Cortex of kidney (tissue), 1 donor: Measurements from ENCODE around the gene CACNA1I.

ENCODE experiments used
- DNase-seq: peaks from one replicate; lab custom pipeline; 2025; lab: John Stamatoyannopoulos, UW

Gene CACNA1I

GRCh38 chr22:39568278-39568981 is 2.1 kb upstream of the CACNA1I start:
- DNase-seq, result no peak

- DNase-seq, result no peak
These were observed 1.5 kb upstream of the CACNA1I start for GRCh38 chr22:39569066-39569465.

GRCh38 chr22:39570226-39570625 is 327 bp upstream of the CACNA1I start:
- no peak for DNase-seq

- no peak for DNase-seq
These were observed 985 bp downstream of the CACNA1I start for GRCh38 chr22:39571538-39571937.

GRCh38 chr22:39574779-39575551 is 4.4 kb downstream of the CACNA1I start:
- DNase-seq, result no peak

GRCh38 chr22:39575552-39575825 is 4.9 kb downstream of the CACNA1I start:
- no peak for DNase-seq

GRCh38 chr22:39576027-39576426 is 5.5 kb downstream of the CACNA1I start:
- no peak for DNase-seq

GRCh38 chr22:39577366-39577765 is 6.8 kb downstream of the CACNA1I start:
- no peak for DNase-seq

GRCh38 chr22:39577900-39578299 is 7.3 kb downstream of the CACNA1I start:
- no peak for DNase-seq

- DNase-seq, result no peak
These were observed 9.5 kb downstream of the CACNA1I start for GRCh38 chr22:39580006-39580441.

- DNase-seq, result no peak
These were observed 10.2 kb downstream of the CACNA1I start for GRCh38 chr22:39580795-39581194.

- DNase-seq, result no peak
These were observed 10.8 kb downstream of the CACNA1I start for GRCh38 chr22:39581303-39581702.

- no peak for DNase-seq
These were observed 12.6 kb downstream of the CACNA1I start for GRCh38 chr22:39583066-39583667.

GRCh38 chr22:39589875-39590274 is 19.3 kb downstream of the CACNA1I start:
- no peak for DNase-seq

- DNase-seq, result no peak
These were observed 21.8 kb downstream of the CACNA1I start for GRCh38 chr22:39592081-39593065.

GRCh38 chr22:39593066-39593930 is 22.7 kb downstream of the CACNA1I start:
- DNase-seq, result no peak

GRCh38 chr22:39593931-39594285 is 23.4 kb downstream of the CACNA1I start:
- no peak for DNase-seq

GRCh38 chr22:39594411-39594810 is 23.9 kb downstream of the CACNA1I start:
- DNase-seq, result no peak

- DNase-seq, result no peak
These were observed 25.1 kb downstream of the CACNA1I start for GRCh38 chr22:39595622-39596172.

- DNase-seq, result no peak
These were observed 26.0 kb downstream of the CACNA1I start for GRCh38 chr22:39596601-39597000.
